HG03342 (cell line): Measurements from ENCODE around the gene ADAR.

ENCODE experiments used
- ATAC-seq: cut with Tn5 transposase; IDR thresholded peaks from one replicate; pipeline ENCODE4 v1.9.1; 2021; ENCODE audit warnings: mild to moderate bottlenecking, moderate library complexity; ENCODE audit not compliant: unreplicated experiment

The ADAR gene

GRCh38 chr1:154533952-154534844 is 73.8 kb downstream of the ADAR start:
- no peak for ATAC-seq
